Right atrium auricular region (tissue), 2 donors: Measurements from ENCODE around the gene MAD1L1. TPM values are rescaled to one million over a fixed set of nuclear protein-coding genes. Genes with fewer than 3 reads are reported as not detected.
A peak's percentile ranks its signal among the peaks of the same experiment; 100 is the strongest.

ENCODE experiments used
- DNase-seq: peaks from one replicate; pipeline ENCODE4 v3.0.0-alpha.2; 2019; ENCODE audit warnings: low spot score
- H3K27ac ChIP-seq, 2 donors: fragments of 200-600 bp; sonication (generic); 1 replicate in 1 of 2; 2 replicates in 1 of 2; pipeline ENCODE4 v1.5.1; 2016 to 2019
- H3K27me3 ChIP-seq, 2 donors: fragments of 200-600 bp; sonication (generic); one replicate each; pipeline versions ENCODE4 v1.5.1 to v1.6.0; 2017 to 2019
- H3K36me3 ChIP-seq: fragments of 200-600 bp; sonication (generic); one replicate; pipeline ENCODE4 v1.5.1; 2016
- H3K4me1 ChIP-seq, 2 donors: fragments of 200-600 bp; sonication (generic); one replicate each; pipeline versions ENCODE4 v1.5.1 to v1.6.0; 2017 to 2019
- H3K4me3 ChIP-seq, 2 donors: fragments of 200-600 bp; sonication (generic); 1 replicate in 1 of 2; 2 replicates in 1 of 2; pipeline ENCODE4 v1.5.1; 2017 to 2019; ENCODE audit warnings: mild to moderate bottlenecking in 1 of 2, moderate library complexity in 1 of 2
- H3K9me3 ChIP-seq, 2 donors: fragments of 200-600 bp; sonication (generic); one replicate each; pipeline ENCODE4 v1.5.1; 2019
- total RNA-seq, 2 donors: library from RNA; depleted of rRNA; stranded (reverse); fragments of >200 nt; gene quantifications; one replicate each; pipeline ENCODE4 v1.1.0, GENCODE V29; 2016
- TF ChIP-seq, protein P1 (sequence below), 2 donors: fragments of 200-600 bp; sonication (generic); IDR thresholded peaks; one replicate each; pipeline ENCODE4 v1.5.1; 2019; ENCODE audit warnings: antibody characterized with exemption in 2 of 2

MAD1L1 gene
- total RNA-seq, 2 donors from 2014 or later: 13.3 to 31.9 TPM

DNA sequence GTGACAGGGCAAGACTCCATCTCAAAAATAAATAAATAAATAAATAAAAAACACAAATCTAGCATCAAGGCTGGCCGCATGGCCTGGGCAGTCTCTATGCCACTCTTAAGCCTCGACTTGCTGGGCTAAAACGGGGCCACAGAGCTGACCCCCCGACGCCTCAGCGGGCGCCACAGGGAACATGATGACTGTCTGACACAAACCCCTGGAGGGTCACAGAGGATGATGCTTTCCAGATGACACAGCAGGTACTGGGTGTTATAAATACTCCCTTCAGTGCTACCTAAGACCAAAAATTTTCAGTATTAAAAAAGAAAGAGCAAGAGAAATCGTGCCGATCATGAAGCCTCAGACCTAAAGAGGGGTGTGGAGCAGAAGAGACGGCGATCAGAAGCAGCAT is 176.8 kb downstream of the MAD1L1 start:
- Histone ChIP-seq H3K27me3 (no peaks in the 10 kb centered on the region), H3K36me3 (no peaks in the 10 kb centered on the region)
- TF ChIP-seq, protein P1, sequence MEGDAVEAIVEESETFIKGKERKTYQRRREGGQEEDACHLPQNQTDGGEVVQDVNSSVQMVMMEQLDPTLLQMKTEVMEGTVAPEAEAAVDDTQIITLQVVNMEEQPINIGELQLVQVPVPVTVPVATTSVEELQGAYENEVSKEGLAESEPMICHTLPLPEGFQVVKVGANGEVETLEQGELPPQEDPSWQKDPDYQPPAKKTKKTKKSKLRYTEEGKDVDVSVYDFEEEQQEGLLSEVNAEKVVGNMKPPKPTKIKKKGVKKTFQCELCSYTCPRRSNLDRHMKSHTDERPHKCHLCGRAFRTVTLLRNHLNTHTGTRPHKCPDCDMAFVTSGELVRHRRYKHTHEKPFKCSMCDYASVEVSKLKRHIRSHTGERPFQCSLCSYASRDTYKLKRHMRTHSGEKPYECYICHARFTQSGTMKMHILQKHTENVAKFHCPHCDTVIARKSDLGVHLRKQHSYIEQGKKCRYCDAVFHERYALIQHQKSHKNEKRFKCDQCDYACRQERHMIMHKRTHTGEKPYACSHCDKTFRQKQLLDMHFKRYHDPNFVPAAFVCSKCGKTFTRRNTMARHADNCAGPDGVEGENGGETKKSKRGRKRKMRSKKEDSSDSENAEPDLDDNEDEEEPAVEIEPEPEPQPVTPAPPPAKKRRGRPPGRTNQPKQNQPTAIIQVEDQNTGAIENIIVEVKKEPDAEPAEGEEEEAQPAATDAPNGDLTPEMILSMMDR (IDR thresholded peaks at IDR 0.05): no peak

DNA sequence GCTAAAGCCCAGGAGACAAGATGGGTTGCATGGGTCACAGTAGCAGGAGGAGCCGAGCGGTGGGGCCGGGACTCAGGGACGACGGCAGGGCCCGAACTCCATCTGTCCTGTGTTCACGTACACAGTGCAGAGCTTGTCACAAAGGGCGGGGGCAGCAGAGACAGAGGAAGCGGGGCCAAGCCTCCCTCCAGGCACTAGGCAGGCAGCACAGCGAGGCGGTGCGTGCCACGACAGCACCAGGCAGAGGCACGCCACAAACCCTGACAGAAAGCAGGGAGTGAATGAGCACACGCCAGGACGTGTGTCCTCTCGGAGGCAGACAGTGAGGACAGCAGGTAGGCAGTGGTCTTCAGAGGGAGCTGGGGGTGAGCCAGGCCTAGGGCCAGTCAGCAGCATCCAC is 177.8 kb downstream of the MAD1L1 start:
- peaks cover 0 to 8% of the 10 kb centered on the region in 2 donors for H3K4me1 ChIP-seq
- TF ChIP-seq, protein P1 (IDR thresholded peaks at IDR 0.05): no peak
- no peak overlapping the region for H3K27ac ChIP-seq
- H3K36me3 ChIP-seq: no peaks in the 10 kb centered on the region
- no peak overlapping the region for H3K4me3 ChIP-seq
- peaks cover 0 to 4% of the 10 kb centered on the region in 2 donors for H3K9me3 ChIP-seq
- no peak for DNase-seq
- H3K27me3 ChIP-seq: no peaks in the 10 kb centered on the region

More for the DNA sequence above, 176.8 kb downstream of the MAD1L1 start:
- Histone ChIP-seq H3K9me3 (peaks cover 0 to 8% of the 10 kb centered on the region in 2 donors), H3K4me3 (no peak overlapping the region), H3K4me1 (peaks cover 0 to 7% of the 10 kb centered on the region in 2 donors), H3K27ac (no peak overlapping the region)
- DNase-seq: no peak

DNA sequence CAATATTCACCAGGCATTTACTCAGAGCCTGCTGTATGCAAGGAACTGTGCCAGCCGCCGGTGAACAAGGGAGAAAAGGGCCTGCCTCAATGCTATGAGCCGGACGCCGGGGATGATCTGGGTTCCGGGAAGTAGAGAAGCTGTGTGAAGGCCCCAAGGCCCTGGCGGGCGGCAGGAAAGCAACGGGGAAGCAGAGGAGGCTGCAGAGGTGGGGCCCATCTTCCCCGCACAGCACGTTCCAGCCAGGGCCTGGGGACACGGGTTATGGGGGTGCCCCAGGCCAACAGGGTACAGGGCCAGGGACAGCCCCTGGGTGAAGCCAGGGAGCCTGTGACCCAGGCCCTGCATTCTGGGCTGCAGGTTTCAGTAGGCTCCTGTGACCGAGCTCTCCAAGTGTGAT is 179.3 kb downstream of the MAD1L1 start:
- no peaks in the 10 kb centered on the region for H3K9me3 ChIP-seq
- H3K4me3 ChIP-seq: no peak overlapping the region
- H3K27me3 ChIP-seq: no peaks in the 10 kb centered on the region
- no peak overlapping the region for H3K27ac ChIP-seq
- TF ChIP-seq, protein P1 (IDR thresholded peaks at IDR 0.05): no peak
- peaks cover 0 to 8% of the 10 kb centered on the region in 2 donors for H3K4me1 ChIP-seq
- H3K36me3 ChIP-seq: no peaks in the 10 kb centered on the region
- no peak for DNase-seq

DNA sequence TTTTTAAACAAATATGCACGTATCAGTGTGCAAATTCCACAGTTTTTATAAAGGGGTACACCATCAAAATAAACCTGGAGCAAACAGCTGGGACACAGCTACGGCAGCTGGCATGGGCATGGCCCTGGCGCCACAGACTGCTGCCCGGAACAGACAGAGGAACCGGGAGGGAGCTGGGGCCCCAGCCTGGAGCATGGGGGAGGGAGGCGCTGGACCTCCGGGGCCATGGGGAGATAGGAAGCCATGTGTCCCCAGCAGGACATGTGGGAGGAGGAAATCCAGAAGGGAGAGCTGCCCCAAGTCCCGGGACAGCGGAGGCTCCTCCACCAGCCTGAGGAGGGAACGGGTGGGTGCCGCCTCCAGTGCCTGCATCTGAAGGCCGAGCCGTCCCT is 180.1 kb downstream of the MAD1L1 start:
- Histone ChIP-seq H3K4me1 (peaks cover 0 to 8% of the 10 kb centered on the region in 2 donors), H3K27me3 (no peaks in the 10 kb centered on the region), H3K27ac (peak overlapping the region in 1 of 2 donors; percentile 16), H3K4me3 (no peak overlapping the region), H3K36me3 (no peaks in the 10 kb centered on the region), H3K9me3 (no peaks in the 10 kb centered on the region)
- TF ChIP-seq, protein P1 (IDR thresholded peaks at IDR 0.05): no peak
- no peak for DNase-seq

DNA sequence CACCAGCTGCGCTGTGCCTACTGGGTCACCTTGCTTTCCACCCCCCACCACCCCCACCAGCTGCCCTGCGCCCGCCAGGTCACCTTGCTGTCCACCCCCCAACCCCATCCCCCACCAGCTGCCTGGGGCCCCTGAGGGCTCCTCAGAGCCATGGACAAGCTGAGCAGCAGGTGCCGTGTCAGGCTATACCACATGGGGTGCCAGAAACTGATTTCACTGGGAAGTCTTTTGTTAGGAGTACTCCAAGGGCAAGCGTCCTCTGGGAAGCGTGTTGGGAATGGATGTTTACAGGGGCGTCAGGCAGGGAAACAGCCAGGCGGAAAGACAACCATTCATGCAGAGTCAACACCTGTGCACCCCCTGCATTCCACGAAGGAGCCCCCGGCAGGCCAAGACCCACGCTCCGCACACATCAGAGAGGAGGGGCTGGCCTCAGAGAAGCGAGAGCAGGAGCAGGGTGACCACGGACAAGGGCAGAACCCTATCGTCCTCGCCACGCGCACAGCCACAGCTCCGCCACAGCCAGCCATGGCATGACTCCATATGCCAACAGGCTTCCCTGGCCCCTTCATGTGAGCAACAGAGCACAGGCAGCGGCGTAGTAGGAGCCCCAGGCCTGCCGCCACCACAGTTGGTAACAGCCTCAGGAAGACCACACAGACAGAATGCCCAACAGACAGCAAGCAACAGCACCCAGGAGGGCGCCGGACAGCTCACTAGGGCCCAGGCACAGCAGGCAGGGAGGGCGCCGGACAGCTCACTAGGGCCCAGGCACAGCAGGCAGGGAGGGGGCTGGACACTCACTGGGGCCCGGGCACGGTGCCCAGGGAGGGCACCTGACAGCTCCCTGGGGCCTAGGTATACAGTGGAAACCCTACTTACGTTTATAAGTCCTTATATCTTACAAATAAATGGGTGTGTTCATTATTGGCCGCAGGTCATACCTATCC is 180.8 kb downstream of the MAD1L1 start:
- Histone ChIP-seq H3K9me3 (no peaks in the 10 kb centered on the region), H3K4me1 (peaks cover 0 to 8% of the 10 kb centered on the region in 2 donors), H3K36me3 (no peaks in the 10 kb centered on the region), H3K27me3 (no peaks in the 10 kb centered on the region), H3K4me3 (no peak overlapping the region), H3K27ac (peak overlapping the region; percentile 16 to 51)
- DNase-seq: no peak
- TF ChIP-seq, protein P1 (IDR thresholded peaks at IDR 0.05): no peak
